ENCODE measurements around the gene COBLL1.
A peak's percentile ranks its signal among the peaks of the same experiment; 100 is the strongest.
"Not testable (repeated sequence)": the region's sequence is repeated elsewhere in the genome, so short reads cannot be mapped to it uniquely, and the experiment has no call there.

The COBLL1 gene

GRCh38 chr2:164841719-164842623 is at the start of gene COBLL1:
TSS of gene COBLL1 (minus strand) at chr2:164841823. CDS start at chr2:164841196, 627 bp downstream.
- DNase-seq: peak; percentile 21 to 47

- no peak for DNase-seq
These were observed 48.9 kb upstream of the COBLL1 start for GRCh38 chr2:164890544-164890943.

GRCh38 chr2:164888592-164888991 is 47.0 kb upstream of the COBLL1 start:
- no peak for DNase-seq

- no peak for DNase-seq
These were observed 46.0 kb upstream of the COBLL1 start for GRCh38 chr2:164887434-164888144.

GRCh38 chr2:164882276-164882675 is 40.7 kb upstream of the COBLL1 start:
- no peak for DNase-seq

GRCh38 chr2:164881524-164881923 is 39.9 kb upstream of the COBLL1 start:
- no peak for DNase-seq

GRCh38 chr2:164879901-164880535 is 38.4 kb upstream of the COBLL1 start:
- DNase-seq: no peak

- no peak for DNase-seq
These were observed 36.3 kb upstream of the COBLL1 start for GRCh38 chr2:164877927-164878326.

- no peak for DNase-seq
These were observed 35.5 kb upstream of the COBLL1 start for GRCh38 chr2:164877169-164877568.

GRCh38 chr2:164875334-164876205 is 33.9 kb upstream of the COBLL1 start:
- no peak for DNase-seq

GRCh38 chr2:164873210-164873908 is 31.7 kb upstream of the COBLL1 start:
- DNase-seq: no peak

- no peak for DNase-seq
These were observed 29.8 kb upstream of the COBLL1 start for GRCh38 chr2:164871404-164871803.

- DNase-seq: no peak
These were observed 27.8 kb upstream of the COBLL1 start for GRCh38 chr2:164869420-164869772.

GRCh38 chr2:164868563-164869419 is 27.2 kb upstream of the COBLL1 start:
- no peak for DNase-seq

- no peak for DNase-seq
These were observed 26.3 kb upstream of the COBLL1 start for GRCh38 chr2:164867779-164868397.

GRCh38 chr2:164866381-164866780 is 24.8 kb upstream of the COBLL1 start:
- DNase-seq: not testable (repeated sequence)

- no peak for DNase-seq
These were observed 19.0 kb upstream of the COBLL1 start for GRCh38 chr2:164860694-164861042.

GRCh38 chr2:164859906-164860693 is 18.5 kb upstream of the COBLL1 start:
- DNase-seq: not testable (repeated sequence)

GRCh38 chr2:164859251-164859818 is 17.7 kb upstream of the COBLL1 start:
- DNase-seq: no peak

Measured in hippocampal formation (tissue), 2 donors.